Measurements from ENCODE around the gene ZNF786. TPM values are rescaled to one million over a fixed set of nuclear protein-coding genes. Genes with fewer than 3 reads are reported as not detected.

ZNF786 gene
- total and polyA plus RNA-seq, 9 of the 15 experiments (the other 6 are each of a cell fraction or from before 2014, with no cell fraction given), result 0.31 to 5.4 (median 3.0) TPM

- peak; percentile 78 for TF ChIP-seq GMEB1 (CRISPR knock-in tag; IDR thresholded peaks at IDR 0.05)
- peak; percentile 74 for TF ChIP-seq TRIM28 (IDR thresholded peaks at IDR 0.05)
- TF ChIP-seq RUNX1 (IDR thresholded peaks at IDR 0.05; ENCODE audit: low read depth), result no peak; the same call in 1 of the 2 replicates
- no peak for TF ChIP-seq MTF1 (CRISPR knock-in tag; IDR thresholded peaks at IDR 0.05; ENCODE audit: borderline replicate concordance)
- TF ChIP-seq ZFP30 (CRISPR knock-in tag; IDR thresholded peaks at IDR 0.05; ENCODE audit: borderline replicate concordance), result peak; percentile 41; the same call in 1 of the 2 replicates
- TF ChIP-seq PTBP1 (IDR thresholded peaks at IDR 0.05; ENCODE audit: low read depth, low read length), result no peak; the same call in 1 of the 2 replicates
- peak; percentile 94 for TF ChIP-seq TAF9B (IDR thresholded peaks at IDR 0.05; ENCODE audit: partially characterized antibody)
- peak; percentile 92 for TF ChIP-seq PHB (CRISPR knock-in tag; IDR thresholded peaks at IDR 0.05)
- TF ChIP-seq DMBX1 (CRISPR knock-in tag; IDR thresholded peaks at IDR 0.05; ENCODE audit: borderline replicate concordance), result peak; percentile 10; the same call in 1 of the 2 replicates
- no peak for TF ChIP-seq FOXA1 (IDR thresholded peaks at IDR 0.05; ENCODE audit: borderline replicate concordance)
- TF ChIP-seq BDP1 (IDR thresholded peaks at IDR 0.05; ENCODE audit: insufficient read depth, insufficient read length), result no peak
- TF ChIP-seq, protein P1, sequence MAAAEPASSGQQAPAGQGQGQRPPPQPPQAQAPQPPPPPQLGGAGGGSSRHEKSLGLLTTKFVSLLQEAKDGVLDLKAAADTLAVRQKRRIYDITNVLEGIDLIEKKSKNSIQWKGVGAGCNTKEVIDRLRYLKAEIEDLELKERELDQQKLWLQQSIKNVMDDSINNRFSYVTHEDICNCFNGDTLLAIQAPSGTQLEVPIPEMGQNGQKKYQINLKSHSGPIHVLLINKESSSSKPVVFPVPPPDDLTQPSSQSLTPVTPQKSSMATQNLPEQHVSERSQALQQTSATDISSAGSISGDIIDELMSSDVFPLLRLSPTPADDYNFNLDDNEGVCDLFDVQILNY (CRISPR knock-in tag; IDR thresholded peaks at IDR 0.05), result peak; percentile 97
- TF ChIP-seq RBM17 (IDR thresholded peaks at IDR 0.05; ENCODE audit: borderline replicate concordance, low read depth, low read length), result no peak
- peak; percentile 64 for TF ChIP-seq EHMT2 (IDR thresholded peaks at IDR 0.05)
- TF ChIP-seq, protein P2, sequence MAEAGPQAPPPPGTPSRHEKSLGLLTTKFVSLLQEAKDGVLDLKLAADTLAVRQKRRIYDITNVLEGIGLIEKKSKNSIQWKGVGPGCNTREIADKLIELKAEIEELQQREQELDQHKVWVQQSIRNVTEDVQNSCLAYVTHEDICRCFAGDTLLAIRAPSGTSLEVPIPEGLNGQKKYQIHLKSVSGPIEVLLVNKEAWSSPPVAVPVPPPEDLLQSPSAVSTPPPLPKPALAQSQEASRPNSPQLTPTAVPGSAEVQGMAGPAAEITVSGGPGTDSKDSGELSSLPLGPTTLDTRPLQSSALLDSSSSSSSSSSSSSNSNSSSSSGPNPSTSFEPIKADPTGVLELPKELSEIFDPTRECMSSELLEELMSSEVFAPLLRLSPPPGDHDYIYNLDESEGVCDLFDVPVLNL (CRISPR knock-in tag; IDR thresholded peaks at IDR 0.05; ENCODE audit: low read depth), result peak; percentile 77
- TF ChIP-seq ETS2 (tag; IDR thresholded peaks at IDR 0.05; ENCODE audit: borderline replicate concordance, poor library complexity, severe bottlenecking), result no peak
- TF ChIP-seq ZNF316 (IDR thresholded peaks at IDR 0.05), result peak; percentile 61
- no peak; the same call in none of the 2 replicates for TF ChIP-seq CBFB (CRISPR knock-in tag; IDR thresholded peaks at IDR 0.05)
- TF ChIP-seq KDM4B (IDR thresholded peaks at IDR 0.05; ENCODE audit: borderline replicate concordance in 2 of 2, low read depth in 1 of 2), result peak in 1 of 2 experiments; percentile 96; a peak in 2 of 4 replicates
- peak; percentile 20 to 90; a peak in 2 of 4 replicates for TF ChIP-seq HDAC1 (IDR thresholded peaks at IDR 0.05)
- peak; percentile 90 for TF ChIP-seq THAP7 (CRISPR knock-in tag; IDR thresholded peaks at IDR 0.05)
- TF ChIP-seq, protein P3, sequence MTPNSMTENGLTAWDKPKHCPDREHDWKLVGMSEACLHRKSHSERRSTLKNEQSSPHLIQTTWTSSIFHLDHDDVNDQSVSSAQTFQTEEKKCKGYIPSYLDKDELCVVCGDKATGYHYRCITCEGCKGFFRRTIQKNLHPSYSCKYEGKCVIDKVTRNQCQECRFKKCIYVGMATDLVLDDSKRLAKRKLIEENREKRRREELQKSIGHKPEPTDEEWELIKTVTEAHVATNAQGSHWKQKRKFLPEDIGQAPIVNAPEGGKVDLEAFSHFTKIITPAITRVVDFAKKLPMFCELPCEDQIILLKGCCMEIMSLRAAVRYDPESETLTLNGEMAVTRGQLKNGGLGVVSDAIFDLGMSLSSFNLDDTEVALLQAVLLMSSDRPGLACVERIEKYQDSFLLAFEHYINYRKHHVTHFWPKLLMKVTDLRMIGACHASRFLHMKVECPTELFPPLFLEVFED (CRISPR knock-in tag; conservative IDR thresholded peaks at IDR 0.05), result no peak
- TF ChIP-seq STAG1 (CRISPR knock-in tag; IDR thresholded peaks at IDR 0.05; ENCODE audit: borderline replicate concordance), result no peak
Observed at GRCh38 chr7:149125863-149126661, 35.5 kb upstream of the ZNF786 start, which contains the start of gene ZNF425 (continued).
